ENCODE measurements around the gene TPST2.

TPST2 gene

DNA sequence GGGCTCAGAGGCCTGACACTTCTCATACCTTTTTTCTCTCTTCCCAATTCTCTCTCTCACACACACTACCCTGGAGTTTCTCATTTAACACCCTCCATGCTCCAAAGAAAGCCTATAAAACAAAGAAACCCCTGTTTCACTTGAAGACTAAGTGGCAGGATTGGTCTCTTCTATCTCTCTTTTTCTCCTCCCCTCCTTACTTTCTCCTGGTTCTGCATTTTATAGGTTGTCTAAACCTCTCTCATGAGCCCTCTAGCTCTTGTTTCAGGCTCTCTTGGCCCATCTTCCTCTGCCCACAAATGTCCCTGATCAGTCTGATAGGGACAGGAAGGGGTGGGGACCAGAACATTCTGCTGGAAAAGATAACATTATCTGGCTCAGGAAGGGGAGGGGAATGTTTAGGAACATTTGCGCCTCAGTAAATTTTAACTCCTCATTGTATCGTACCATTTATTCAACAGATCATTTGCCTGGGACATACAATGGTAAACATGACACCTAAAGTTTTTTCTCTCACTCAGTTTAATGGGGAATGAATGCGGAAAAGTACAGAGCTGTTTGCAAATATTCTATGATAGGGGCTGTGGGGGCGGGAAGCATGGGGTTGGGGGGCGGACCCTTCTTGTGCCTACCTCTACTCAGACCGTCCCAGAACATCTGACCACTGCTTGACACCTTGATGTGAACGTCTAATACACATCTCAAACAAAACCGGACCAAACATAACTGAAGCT is 42.7 kb upstream of the TPST2 start:
- Histone ChIP-seq H3K4me1 (ENCODE audit: insufficient read depth, poor library complexity, severe bottlenecking) (no peaks in the 10 kb centered on the region), H3K36me3 (ENCODE audit: low read depth) (no peaks in the 10 kb centered on the region), H3K9me3 (ENCODE audit: severe bottlenecking) (no peaks in the 10 kb centered on the region), H3K4me3 (ENCODE audit: severe bottlenecking) (no peak overlapping the region), H3K27me3 (ENCODE audit: insufficient read depth, poor library complexity, severe bottlenecking) (no peaks in the 10 kb centered on the region), H3K27ac (ENCODE audit: poor library complexity, severe bottlenecking) (no peak overlapping the region)
- DNase-seq (ENCODE audit: low spot score) (no peak), ATAC-seq (ENCODE audit: low read depth) (no peak)
- TF ChIP-seq, protein P1, sequence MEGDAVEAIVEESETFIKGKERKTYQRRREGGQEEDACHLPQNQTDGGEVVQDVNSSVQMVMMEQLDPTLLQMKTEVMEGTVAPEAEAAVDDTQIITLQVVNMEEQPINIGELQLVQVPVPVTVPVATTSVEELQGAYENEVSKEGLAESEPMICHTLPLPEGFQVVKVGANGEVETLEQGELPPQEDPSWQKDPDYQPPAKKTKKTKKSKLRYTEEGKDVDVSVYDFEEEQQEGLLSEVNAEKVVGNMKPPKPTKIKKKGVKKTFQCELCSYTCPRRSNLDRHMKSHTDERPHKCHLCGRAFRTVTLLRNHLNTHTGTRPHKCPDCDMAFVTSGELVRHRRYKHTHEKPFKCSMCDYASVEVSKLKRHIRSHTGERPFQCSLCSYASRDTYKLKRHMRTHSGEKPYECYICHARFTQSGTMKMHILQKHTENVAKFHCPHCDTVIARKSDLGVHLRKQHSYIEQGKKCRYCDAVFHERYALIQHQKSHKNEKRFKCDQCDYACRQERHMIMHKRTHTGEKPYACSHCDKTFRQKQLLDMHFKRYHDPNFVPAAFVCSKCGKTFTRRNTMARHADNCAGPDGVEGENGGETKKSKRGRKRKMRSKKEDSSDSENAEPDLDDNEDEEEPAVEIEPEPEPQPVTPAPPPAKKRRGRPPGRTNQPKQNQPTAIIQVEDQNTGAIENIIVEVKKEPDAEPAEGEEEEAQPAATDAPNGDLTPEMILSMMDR (IDR thresholded peaks at IDR 0.05; ENCODE audit: poor library complexity, severe bottlenecking) = no peak

DNA sequence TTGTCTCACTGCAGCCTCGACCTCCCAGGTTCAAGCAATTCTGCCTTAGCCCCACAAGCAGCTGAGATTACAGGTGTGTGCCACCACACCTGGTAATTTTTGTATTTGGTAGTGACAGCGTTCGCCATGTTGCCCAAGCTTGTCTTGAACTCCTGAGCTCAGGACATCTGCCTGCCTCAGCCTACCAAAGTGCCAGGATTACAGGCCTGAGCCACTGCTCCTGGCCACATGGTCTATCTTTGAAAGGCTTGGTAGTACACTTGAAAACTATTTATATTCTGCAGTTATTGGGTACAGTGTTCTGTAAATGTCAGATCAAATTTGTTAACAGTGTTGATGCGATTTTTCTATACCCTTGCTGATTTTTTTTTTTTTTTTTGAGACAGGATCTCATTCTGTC is 41.4 kb upstream of the TPST2 start:
- H3K9me3 ChIP-seq (ENCODE audit: severe bottlenecking) = no peaks in the 10 kb centered on the region
- TF ChIP-seq, protein P1 (IDR thresholded peaks at IDR 0.05; ENCODE audit: poor library complexity, severe bottlenecking) = no peak
- H3K4me1 ChIP-seq (ENCODE audit: insufficient read depth, poor library complexity, severe bottlenecking) = no peaks in the 10 kb centered on the region

DNA sequence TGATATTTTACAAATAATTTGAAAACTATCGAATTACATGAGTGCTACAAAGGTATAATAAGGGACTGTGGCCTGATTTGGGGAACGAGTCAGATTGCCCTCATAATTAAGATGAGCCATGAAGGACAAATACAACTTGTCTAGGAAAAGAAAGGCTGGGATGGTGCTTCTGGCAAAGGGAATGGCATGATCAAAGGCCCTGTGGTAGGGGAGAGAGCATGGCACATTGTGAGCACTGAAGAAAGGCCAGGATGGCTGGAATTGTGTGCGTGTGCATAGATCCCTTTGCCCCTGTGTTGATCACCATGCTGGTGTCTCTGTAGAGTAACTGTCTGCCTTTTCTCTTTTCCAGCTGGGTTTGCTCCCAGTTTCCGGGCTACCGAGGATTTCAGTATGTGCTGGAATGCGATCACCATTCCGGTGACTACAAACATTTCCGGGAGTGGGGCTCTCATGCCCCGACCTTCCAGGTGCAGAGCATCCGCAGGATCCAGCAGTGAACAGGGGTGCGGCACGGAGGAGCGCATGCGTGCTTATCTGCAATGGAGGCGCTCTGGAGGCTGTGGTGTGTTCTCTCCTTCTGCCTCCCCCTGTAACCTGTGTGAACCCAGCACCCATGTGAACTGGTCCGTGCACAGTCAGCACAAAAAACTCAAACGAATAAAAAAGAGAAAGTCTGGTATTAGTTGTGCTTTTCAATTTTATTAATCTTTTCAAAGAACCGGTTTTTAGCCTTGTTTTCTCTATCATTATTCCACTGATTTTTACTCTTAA is 40.2 kb upstream of the TPST2 start:
- TF ChIP-seq, protein P1 (IDR thresholded peaks at IDR 0.05; ENCODE audit: poor library complexity, severe bottlenecking) = no peak
- no peak for ATAC-seq (ENCODE audit: low read depth)
- H3K9me3 ChIP-seq (ENCODE audit: severe bottlenecking) = no peaks in the 10 kb centered on the region
- H3K4me3 ChIP-seq (ENCODE audit: severe bottlenecking) = no peak overlapping the region
- no peaks in the 10 kb centered on the region for H3K36me3 ChIP-seq (ENCODE audit: low read depth)
- no peaks in the 10 kb centered on the region for H3K27me3 ChIP-seq (ENCODE audit: insufficient read depth, poor library complexity, severe bottlenecking)
- DNase-seq (ENCODE audit: low spot score) = no peak
- H3K27ac ChIP-seq (ENCODE audit: poor library complexity, severe bottlenecking) = no peak overlapping the region
- H3K4me1 ChIP-seq (ENCODE audit: insufficient read depth, poor library complexity, severe bottlenecking) = no peaks in the 10 kb centered on the region

More for the DNA sequence above, 41.4 kb upstream of the TPST2 start:
- Histone ChIP-seq H3K36me3 (ENCODE audit: low read depth) (no peaks in the 10 kb centered on the region), H3K27me3 (ENCODE audit: insufficient read depth, poor library complexity, severe bottlenecking) (no peaks in the 10 kb centered on the region), H3K27ac (ENCODE audit: poor library complexity, severe bottlenecking) (no peak overlapping the region), H3K4me3 (ENCODE audit: severe bottlenecking) (no peak overlapping the region)
- ATAC-seq (ENCODE audit: low read depth) (no peak), DNase-seq (ENCODE audit: low spot score) (no peak)

DNA sequence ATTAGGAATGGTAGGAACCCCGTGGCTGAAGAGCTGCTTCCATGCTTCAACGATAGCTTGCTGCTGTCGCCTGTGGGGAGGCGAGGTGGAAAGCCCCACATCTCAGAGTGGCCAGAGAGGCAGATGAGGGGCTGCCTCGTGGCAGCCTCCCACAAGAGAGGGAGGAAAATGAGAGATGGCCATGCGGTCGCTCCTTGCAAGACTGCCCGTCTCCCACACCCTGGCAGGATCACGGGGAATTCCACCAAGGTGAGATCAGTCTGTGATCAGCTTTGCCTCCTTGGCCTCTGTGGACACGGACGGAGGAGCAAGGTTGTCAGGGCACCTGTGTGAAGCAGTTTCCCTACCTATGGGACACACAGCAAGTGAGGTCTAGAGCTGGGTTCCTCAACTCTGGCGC is 34.9 kb upstream of the TPST2 start:
- ATAC-seq (ENCODE audit: low read depth) = no peak
- Histone ChIP-seq H3K4me3 (ENCODE audit: severe bottlenecking) (no peak overlapping the region), H3K27me3 (ENCODE audit: insufficient read depth, poor library complexity, severe bottlenecking) (no peaks in the 10 kb centered on the region), H3K36me3 (ENCODE audit: low read depth) (no peaks in the 10 kb centered on the region), H3K9me3 (ENCODE audit: severe bottlenecking) (no peaks in the 10 kb centered on the region), H3K27ac (ENCODE audit: poor library complexity, severe bottlenecking) (no peak overlapping the region), H3K4me1 (ENCODE audit: insufficient read depth, poor library complexity, severe bottlenecking) (no peaks in the 10 kb centered on the region)
- DNase-seq (ENCODE audit: low spot score) = no peak
- TF ChIP-seq, protein P1 (IDR thresholded peaks at IDR 0.05; ENCODE audit: poor library complexity, severe bottlenecking) = no peak

DNA sequence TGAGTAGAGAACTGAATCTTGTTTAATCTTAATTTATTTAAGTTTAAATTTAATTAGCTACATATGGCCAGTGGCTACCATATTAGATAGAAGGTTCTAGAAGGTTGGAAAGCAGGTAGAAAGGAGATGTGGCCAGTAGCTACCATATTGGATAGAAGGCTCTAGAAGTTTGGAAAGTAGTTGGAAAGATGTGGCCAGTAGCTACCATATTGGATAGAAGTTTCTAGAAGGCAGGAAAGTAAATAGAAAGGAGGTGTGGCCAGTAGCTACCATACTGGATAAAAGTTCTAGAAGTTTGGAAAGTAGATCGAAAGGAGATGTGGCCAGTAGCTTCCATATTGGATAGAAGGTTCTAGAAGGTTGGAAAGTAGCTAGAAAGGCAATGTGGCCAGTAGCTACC is 34.1 kb upstream of the TPST2 start:
- Histone ChIP-seq H3K27me3 (ENCODE audit: insufficient read depth, poor library complexity, severe bottlenecking) (no peaks in the 10 kb centered on the region), H3K4me3 (ENCODE audit: severe bottlenecking) (no peak overlapping the region), H3K4me1 (ENCODE audit: insufficient read depth, poor library complexity, severe bottlenecking) (no peaks in the 10 kb centered on the region), H3K27ac (ENCODE audit: poor library complexity, severe bottlenecking) (no peak overlapping the region), H3K36me3 (ENCODE audit: low read depth) (no peaks in the 10 kb centered on the region), H3K9me3 (ENCODE audit: severe bottlenecking) (no peaks in the 10 kb centered on the region)
- DNase-seq (ENCODE audit: low spot score) = no peak
- TF ChIP-seq, protein P1 (IDR thresholded peaks at IDR 0.05; ENCODE audit: poor library complexity, severe bottlenecking) = no peak
- ATAC-seq (ENCODE audit: low read depth) = no peak
